NCI-H2081 (cell line): ENCODE results near the gene VLDLR.
A peak's percentile ranks its signal among the peaks of the same experiment; 100 is the strongest.
"Not testable (repeated sequence)": the region's sequence is repeated elsewhere in the genome, so short reads cannot be mapped to it uniquely, and the experiment has no call there.

Experiments
- DNase-seq, 2 experiments: peaks; one replicate each; lab custom pipeline; 2025; lab: John Stamatoyannopoulos, UW

The VLDLR gene

DNA sequence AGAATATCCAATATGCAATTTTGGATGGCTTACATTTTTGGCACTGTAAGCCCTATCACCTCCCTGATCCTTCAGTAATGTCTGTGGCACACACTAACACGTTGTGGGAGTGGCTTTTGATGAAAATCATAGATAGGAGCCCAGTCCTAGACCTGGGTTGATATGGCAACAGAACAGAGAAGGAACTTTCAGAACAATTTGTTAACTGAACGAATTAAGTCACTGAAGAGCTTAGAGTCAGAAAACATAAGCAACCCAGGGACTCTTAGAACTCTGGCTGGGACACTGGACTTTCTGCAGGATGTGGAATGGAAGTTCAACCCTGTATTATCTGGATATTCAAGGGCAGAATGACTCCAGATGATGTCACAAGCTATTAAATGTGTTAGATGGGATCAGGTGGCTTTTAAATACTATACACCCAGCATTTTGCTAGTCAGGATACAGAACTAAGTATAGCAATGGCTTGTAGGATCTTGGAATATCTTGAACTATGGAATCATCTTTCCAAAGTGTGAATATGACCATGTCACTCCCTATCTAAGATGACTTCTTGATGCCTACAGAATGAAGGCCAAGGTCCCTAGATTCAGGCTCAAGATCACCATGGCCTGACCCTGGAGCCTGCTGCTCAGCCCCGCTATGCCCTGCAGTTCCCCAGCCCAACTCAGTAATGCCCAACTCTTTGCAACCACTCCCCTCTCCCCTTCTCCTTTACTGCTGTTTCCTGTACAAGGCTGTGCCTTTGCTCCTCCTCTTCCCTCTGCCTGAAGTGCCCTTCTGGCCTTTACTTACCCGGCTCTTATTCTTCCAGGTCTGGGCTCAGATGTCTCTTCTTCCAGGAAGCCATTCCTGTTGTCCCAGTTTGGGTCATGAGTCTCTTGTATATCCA is 42.8 kb downstream of the VLDLR start:
- no peak for DNase-seq

DNA sequence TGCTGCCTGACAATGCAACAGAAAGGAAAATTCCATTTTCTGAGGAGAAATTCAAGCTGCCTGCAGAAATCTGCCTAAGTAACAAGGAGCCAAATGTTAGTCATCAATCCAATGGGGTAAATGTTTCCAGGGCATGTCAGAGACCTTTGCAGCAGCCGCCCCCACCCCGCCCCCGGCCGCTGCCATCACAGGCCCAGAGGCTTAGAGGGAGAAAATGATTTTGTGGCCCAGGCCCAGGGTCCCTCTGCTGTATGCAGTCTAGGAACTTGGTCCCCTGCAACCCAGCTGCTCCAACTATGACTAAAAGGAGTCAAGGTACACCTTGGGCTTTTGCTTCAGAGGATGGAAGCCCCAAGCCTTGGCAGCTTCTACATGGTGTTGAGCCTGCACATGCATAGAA is 45.0 kb downstream of the VLDLR start:
- no peak for DNase-seq

DNA sequence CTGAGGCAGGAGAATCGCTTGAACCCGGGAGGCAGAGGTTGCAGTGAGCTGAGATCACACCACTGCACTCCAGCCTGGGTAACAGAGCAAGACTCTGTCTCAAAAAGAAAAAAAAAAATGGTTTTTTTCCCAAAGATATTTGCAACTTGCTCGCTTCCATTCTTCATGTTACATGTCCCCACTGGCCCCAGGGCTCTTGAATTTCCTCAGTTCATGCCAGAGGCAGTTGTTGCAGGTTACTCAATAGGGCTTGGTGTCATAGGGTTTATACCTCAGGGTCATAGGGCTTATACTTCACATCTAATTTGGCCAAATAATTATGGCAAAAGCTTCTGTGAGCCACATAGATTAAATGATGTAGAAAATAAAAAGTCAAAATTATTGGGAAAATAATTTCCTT is 51.6 kb downstream of the VLDLR start:
- no peak for DNase-seq

DNA sequence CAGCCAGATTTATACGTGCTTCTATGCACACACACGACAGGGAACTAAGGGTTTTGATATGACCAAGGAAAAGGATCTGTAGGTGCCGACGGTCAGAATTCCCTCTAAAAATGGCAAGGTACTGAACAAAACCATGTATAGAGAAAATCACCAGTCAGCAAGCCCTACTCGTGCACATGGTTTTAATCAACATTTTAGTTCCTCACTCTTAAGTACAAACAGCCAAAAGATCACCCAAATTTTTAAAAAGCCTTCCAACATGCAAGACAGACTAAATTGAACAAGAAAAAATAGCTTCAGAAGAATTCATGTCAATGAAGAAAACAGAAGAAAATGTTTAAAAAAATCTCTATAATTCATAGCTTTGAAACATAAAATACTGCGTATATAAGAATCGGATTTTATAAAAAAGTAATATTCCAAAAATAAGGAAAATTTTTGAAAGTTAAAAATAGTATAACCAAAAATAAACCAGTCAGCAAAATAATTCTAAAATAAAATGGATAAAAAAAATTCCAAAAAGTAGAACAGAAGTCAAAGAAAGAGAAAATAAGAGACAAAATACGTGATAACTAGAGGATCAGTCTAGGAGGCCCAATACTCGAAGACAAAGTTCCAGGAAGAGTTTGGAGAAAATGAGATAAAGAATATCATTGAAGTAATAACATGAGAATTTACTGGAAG is 52.7 kb downstream of the VLDLR start:
- no peak for DNase-seq

DNA sequence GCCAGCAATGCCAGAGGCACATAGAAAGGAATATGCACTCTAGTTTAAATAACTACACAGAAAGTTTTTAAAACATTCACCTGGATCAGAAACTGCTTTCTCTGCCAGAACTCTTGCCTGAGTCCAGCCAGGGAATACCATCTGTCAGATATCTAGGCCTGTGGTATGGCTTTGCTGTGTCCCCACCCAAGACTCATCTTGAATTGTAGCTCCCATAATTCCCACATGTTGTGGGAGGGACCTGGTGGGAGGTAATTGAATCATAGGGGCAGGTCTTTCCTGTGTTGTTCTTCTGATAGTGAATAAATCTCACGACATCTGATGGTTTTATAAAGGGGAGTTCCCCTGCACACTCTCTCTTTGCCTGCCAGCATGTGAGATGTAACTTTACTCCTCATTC is 54.2 kb downstream of the VLDLR start:
- DNase-seq, result no peak

DNA sequence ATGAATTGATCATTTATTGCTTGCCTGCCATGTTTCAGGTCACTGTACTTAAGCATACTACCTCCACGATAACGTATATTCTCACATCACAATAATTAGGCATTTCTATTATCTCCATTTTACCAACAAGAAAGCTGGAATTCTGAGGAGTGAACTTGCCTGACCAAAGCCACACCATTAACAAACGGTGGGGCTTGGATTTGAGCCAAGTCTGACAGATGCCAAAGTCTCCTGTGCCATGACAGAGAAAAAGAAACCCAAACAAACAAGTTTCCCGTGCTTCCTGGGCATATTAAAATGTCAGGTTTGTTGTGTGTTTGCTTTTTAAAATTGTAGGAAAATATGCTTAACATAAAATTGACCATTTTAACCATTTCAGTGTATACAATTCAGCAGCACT is 54.9 kb downstream of the VLDLR start:
- peak; percentile 25 to 40 for DNase-seq

DNA sequence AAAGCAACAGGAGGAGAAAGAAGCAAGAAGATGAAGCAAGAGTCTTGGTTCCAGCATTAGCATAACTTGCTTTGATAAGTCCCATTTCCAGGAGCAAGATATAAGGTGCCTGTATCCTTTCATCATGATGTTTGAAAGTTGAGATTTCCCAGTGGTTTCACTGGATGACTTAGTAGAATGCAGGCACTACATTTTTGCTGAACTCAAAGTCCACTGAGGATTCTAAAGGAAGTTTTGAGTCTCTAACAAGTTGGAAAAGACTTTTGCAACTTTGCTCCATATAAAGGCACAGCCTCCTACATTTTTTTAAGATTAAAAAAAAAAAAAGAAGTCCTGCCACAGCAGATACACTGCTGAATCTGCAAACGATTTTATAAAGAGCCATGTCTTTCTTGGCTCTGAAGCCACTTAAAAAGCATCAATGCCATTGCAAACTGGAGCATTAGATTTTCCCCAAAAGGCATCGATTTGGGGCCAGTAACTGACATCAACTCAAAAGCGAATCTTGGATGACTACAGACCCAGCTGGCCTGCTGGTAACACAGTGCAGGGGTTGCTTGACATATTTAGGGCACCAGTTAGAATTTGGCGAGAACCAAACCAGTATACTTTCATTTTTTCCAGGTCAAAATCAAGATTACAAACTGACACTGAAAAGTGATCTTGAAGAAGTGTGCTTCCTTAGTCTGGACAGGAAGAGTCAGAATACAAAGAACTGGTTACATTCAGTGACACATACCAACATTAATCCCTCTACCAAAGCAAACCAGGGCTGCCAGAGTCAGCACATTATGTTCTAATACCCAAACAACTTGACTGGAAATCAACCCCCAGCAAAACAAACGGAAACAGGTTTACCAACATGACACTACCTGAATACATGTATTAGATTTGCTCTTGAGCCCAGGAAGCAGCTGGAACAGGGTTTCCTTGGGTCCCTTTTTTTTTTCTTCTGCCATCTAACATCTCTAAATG is 56.6 kb downstream of the VLDLR start:
- peak in 1 of 2 experiments; percentile 27 for DNase-seq

DNA sequence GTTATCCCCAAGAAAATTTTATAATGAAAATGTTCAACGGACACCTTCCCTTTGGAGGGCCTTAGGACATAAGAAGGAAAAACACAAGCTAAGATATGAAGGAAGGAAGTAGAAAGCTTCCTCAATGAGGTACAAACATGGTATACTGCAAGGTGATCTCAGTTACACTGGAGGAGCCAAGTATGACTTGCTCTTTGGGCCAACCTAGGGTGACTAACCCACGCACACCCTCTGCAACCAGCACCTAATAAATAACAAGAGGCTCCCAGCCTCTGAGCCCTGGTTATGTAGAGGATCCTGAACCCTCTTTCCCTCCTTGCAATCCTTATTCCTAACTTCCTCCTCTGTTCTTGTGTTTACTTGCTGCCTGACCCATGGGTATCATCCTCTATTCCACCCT is 57.4 kb downstream of the VLDLR start:
- no peak for DNase-seq

DNA sequence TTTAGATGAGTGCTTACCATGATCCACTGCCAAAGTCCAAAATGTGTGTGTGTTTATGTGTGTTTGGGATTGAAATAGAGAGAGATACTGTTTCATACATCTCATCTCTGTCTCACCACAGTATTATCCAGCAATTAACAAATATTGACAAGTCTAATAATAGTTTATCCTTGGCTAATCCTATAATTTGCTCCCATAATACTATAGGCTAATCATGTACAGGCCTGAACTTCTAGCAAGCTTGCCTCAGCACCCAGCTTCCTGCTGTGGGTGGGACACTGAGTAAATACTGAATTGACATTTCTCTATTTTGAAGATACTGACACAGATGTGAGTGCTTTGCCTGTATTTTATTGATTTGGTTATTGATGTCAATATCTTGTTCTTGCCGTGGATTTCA is 60.4 kb downstream of the VLDLR start:
- DNase-seq, result peak in 1 of 2 experiments; percentile 32

DNA sequence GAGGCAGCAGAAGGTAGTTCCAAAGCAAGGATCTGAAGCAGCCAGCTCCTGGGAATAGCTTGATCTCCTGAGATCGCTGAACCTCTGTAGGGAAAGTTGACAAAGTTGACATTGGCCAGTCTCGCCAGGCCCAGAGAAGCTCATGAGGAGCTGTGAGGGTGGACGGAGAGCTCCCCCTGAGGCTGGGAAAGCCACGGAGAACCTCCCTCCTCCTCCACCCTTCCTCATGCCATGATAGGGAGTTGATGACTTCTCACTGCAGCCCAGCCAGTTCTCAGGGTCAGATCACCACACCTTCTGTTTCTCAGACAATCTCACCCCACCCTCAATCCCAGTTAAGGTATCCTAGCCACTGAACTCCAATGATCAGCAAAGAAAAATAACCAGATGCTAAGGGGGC is 65.3 kb downstream of the VLDLR start:
- no peak for DNase-seq

DNA sequence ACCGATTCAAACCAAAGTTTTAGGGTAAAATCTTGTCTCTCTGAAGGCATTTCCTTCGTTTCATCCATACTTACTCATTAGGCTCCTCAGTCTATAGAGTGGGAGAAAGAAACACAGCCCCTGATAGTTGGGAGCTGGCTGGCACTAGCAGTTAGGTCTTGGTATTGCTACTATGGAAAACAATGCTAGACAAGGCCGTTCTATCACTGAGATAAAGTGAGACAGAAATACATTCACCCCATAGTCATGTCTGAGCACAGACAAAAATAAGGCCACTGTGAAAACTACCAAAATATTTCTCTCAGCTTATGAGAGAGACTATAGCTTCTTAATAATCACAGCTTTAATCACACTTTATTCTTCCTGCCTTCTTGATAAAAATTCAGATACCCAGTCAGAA is 67.0 kb downstream of the VLDLR start:
- no peak for DNase-seq

DNA sequence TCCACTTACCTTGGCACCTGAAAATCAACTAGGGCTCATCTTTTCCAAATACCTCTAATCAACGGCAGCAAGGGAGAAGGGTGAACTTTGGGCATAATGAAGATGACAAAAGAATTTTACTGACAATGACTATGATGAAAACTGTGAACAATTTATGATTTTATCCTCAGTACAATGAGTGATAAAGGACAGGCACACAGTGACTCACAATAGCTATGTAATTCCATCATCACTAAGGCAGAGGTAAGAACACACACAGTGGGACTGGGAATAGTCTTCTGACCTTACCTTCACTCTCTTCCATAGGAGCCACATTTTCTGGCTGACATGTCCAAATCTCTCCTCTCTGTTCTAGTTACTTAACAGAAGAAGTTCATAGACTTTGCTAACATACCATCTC is 69.6 kb downstream of the VLDLR start:
- no peak for DNase-seq

DNA sequence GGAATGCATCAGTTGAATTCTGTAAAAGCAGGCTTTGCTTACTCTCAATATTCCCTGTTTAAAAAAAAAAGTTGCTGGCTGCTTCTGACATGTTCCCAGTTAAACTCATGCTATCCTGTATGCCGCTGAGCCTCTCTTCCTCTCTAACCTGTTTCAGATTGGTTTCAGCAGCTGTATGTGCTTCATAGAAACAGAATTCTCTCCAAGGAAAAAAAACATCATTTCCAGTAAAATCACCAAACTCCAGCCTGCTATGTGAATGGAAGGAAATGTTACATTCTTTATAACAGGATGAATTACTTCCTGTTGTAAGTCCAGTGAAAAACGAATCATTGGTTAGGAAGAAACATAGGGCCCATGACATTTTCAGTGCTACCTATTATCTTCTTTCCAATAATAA is 70.0 kb downstream of the VLDLR start:
- DNase-seq, result no peak

DNA sequence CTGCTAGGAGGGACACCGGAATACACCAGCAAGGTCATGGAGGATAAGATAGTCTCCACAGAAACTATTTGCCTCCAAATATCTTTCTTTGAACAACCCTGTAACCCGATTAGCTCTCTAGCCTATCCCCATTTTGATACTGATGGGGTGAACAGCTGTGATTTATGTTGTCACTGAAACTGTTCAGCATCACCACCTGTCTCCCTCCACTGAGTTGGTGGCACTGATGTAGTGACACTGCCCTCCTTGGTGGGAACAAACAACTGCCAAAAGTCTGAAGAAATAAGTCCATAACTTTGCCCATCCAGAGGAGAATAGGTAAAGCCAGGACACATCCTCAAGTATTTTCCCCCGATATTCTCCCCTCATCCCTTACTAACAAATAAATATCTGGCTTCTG is 71.5 kb downstream of the VLDLR start:
- no peak for DNase-seq

DNA sequence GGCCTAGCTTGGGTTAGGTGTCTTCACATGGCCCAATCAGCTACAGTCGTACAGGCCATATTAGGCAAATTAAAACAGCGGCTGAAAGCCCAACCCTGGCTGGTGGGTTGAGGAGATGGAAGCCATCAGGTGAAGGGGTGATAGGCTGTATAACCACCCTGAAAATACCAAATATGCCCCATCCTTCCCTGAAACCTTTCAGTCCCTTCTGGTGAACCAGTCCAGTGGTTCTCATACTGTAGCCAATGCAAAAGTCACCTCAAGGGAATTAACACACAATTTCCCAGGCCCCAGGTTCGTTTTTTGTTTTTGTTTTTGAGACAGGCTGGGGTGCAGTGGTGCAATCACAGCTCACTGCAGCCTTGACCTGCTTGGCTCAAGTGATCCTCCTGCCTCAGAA is 75.9 kb downstream of the VLDLR start:
- DNase-seq, result no peak

DNA sequence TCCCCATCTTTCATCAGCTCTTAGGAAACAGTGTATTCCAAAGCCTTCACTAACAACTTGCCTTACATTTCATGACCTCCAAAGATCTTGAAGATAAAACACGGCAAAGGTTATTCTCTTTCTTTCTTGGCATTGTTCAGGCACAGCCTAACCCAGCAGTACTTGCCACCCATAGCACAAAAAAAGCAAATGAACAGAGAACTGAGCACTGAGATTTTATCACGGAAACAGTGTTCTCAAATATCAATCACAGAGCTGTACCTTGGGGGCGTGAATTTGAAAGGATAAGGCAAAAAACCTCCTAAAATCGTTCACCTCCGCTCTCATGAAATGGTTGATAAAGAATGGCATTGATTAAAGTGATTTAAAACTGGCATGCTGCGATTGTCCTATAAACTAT is 78.8 kb downstream of the VLDLR start:
- DNase-seq, result no peak

DNA sequence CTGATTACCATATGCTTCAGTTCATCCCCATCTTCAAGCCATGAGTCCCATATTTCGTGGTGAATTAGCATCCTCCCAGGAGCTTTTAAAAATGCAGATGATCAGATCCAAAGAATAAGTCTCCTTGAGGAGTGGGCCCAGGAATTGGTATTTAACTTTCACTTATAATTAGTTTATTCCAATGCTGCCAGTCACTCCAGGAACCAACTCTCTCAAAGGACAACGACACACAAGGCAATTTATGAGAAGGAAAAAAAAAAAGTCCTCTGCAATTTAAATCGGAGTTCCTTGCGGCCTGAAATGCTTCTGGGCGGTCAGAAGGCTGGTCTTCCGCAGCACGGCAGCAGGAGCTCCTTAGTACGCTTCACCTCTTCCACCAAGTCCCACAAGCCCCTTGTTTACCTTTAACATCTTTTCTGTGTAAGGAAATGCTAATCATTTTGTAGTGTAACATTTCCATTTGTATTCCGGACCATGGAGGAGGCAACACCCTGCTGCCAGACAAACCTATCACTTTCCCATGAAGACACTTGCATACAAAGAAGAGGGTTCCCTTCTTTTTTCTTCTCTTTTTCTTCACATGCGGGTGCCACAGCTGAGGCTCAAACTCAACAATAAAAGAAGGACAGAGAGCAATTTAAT is 79.4 kb downstream of the VLDLR start:
- no peak for DNase-seq

DNA sequence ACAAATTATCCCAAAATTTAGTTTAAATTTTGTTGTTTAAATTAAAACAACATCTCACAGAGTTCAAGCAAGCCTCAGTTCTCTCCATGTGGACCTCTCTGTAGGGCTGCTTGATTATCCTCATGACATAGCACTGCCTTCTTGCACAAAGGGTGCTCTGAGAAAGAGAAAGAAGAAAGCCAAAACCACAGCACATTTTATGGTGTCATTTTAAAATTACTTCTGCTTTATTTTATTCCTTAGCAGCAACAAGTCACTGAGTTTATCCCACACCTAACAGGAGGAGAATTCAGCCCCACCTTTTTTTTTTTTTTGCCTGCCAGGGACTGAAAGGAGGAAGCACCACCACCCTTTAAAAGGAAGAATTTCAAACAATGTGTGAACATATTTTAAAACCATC is 82.9 kb downstream of the VLDLR start:
- DNase-seq, result no peak

DNA sequence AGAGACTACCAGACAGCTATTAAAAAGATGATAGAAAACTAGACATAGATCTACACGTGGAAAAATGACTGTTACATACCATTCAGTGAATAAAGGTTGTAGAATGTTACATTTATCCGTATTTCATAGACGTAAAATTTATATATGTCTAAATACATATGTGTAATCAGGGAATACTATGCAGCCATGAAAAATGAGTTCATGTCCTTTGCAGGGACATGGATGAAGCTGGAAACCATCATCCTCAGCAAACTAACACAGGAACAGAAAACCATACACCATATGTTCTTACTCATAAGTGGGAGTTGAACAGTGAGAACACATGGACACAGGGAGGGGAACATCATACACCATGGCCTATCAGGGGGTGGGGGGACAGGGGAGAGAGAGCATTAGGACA is 85.7 kb downstream of the VLDLR start:
- not testable (repeated sequence) for DNase-seq
